ENCODE measurements around the gene OR13C3.
"Not testable (repeated sequence)": the region's sequence is repeated elsewhere in the genome, so short reads cannot be mapped to it uniquely, and the experiment has no call there.

OR13C3 gene

GRCh38 chr9:104536756-104537155 lies at the start of gene OR13C3:
TSS of gene OR13C3 (minus strand) at chr9:104536856. CDS start at chr9:104536723, 133 bp downstream.
- Mint-ChIP-seq H3K36me3 (ENCODE audit: low read depth) (no peaks in the 10 kb centered on the region), H3K27me3 (no peaks in the 10 kb centered on the region), H3K4me3 (no peak within 1 kb of the TSS), H3K4me1 (no peaks in the 10 kb centered on the region), H3K27ac (no peak within 1 kb of the TSS), H3K9me3 (no peaks in the 10 kb centered on the region)
- ATAC-seq (no peak), DNase-seq (no peak)

GRCh38 chr9:104580562-104580961 lies 43.9 kb upstream of the OR13C3 start:
- Mint-ChIP-seq H3K27me3 (no peaks in the 10 kb centered on the region), H3K9me3 (no peaks in the 10 kb centered on the region), H3K4me1 (no peaks in the 10 kb centered on the region), H3K27ac (no peak overlapping the region), H3K36me3 (ENCODE audit: low read depth) (no peaks in the 10 kb centered on the region), H3K4me3 (no peak overlapping the region)
- no peak for ATAC-seq
- DNase-seq, result no peak

- Mint-ChIP-seq H3K36me3 (ENCODE audit: low read depth) (no peaks in the 10 kb centered on the region), H3K27ac (no peak overlapping the region), H3K9me3 (peaks cover 12% of the 10 kb centered on the region), H3K27me3 (no peaks in the 10 kb centered on the region), H3K4me1 (no peaks in the 10 kb centered on the region), H3K4me3 (no peak overlapping the region)
- DNase-seq, result no peak
- no peak for ATAC-seq
Measured at GRCh38 chr9:104577263-104577662, 40.6 kb upstream of the OR13C3 start.

GRCh38 chr9:104575456-104575855 lies 38.8 kb upstream of the OR13C3 start:
- H3K4me3 Mint-ChIP-seq, result no peak overlapping the region
- ATAC-seq, result no peak

GRCh38 chr9:104572612-104573011 lies 36.0 kb upstream of the OR13C3 start:
- no peak overlapping the region for H3K4me3 Mint-ChIP-seq

More at GRCh38 chr9:104575456-104575855, 38.8 kb upstream of the OR13C3 start:
- no peaks in the 10 kb centered on the region for H3K36me3 Mint-ChIP-seq (ENCODE audit: low read depth)
- H3K27ac Mint-ChIP-seq, result no peak overlapping the region
- H3K27me3 Mint-ChIP-seq, result no peaks in the 10 kb centered on the region
- peaks cover 15% of the 10 kb centered on the region for H3K9me3 Mint-ChIP-seq
- H3K4me1 Mint-ChIP-seq, result no peaks in the 10 kb centered on the region
- DNase-seq, result no peak

GRCh38 chr9:104568868-104569267 lies 32.2 kb upstream of the OR13C3 start, which contains the start of gene OR13C8:
TSS of gene OR13C8 (plus strand) at chr9:104569168. CDS start at chr9:104569168, 0 bp downstream.
- Mint-ChIP-seq H3K4me1 (no peaks in the 10 kb centered on the region), H3K27ac (no peak within 1 kb of the TSS), H3K27me3 (no peaks in the 10 kb centered on the region), H3K9me3 (peaks cover 15% of the 10 kb centered on the region), H3K4me3 (no peak within 1 kb of the TSS), H3K36me3 (ENCODE audit: low read depth) (no peaks in the 10 kb centered on the region)
- ATAC-seq (no peak), DNase-seq (no peak)

More at GRCh38 chr9:104572612-104573011, 36.0 kb upstream of the OR13C3 start:
- ATAC-seq (no peak), DNase-seq (no peak)
- no peaks in the 10 kb centered on the region for H3K36me3 Mint-ChIP-seq (ENCODE audit: low read depth)
- H3K9me3 Mint-ChIP-seq, result peaks cover 15% of the 10 kb centered on the region
- no peaks in the 10 kb centered on the region for H3K4me1 Mint-ChIP-seq
- no peak overlapping the region for H3K27ac Mint-ChIP-seq
- no peaks in the 10 kb centered on the region for H3K27me3 Mint-ChIP-seq

- Mint-ChIP-seq H3K4me3 (no peak overlapping the region), H3K9me3 (peaks cover 5% of the 10 kb centered on the region), H3K36me3 (ENCODE audit: low read depth) (no peaks in the 10 kb centered on the region), H3K27ac (no peak overlapping the region), H3K27me3 (no peaks in the 10 kb centered on the region), H3K4me1 (no peaks in the 10 kb centered on the region)
- no peak for DNase-seq
- ATAC-seq, result no peak
Measured at GRCh38 chr9:104564358-104564757, 27.7 kb upstream of the OR13C3 start.

- H3K9me3 Mint-ChIP-seq, result peaks cover 22% of the 10 kb centered on the region
- H3K27ac Mint-ChIP-seq, result no peak overlapping the region
- no peaks in the 10 kb centered on the region for H3K36me3 Mint-ChIP-seq (ENCODE audit: low read depth)
- no peaks in the 10 kb centered on the region for H3K4me1 Mint-ChIP-seq
- DNase-seq, result no peak
- H3K27me3 Mint-ChIP-seq, result no peaks in the 10 kb centered on the region
- ATAC-seq, result no peak
- H3K4me3 Mint-ChIP-seq, result no peak overlapping the region
Measured at GRCh38 chr9:104556830-104557634, 20.4 kb upstream of the OR13C3 start.

- Mint-ChIP-seq H3K9me3 (peaks cover 22% of the 10 kb centered on the region), H3K4me3 (no peak overlapping the region), H3K4me1 (no peaks in the 10 kb centered on the region), H3K27me3 (no peaks in the 10 kb centered on the region), H3K27ac (no peak overlapping the region), H3K36me3 (ENCODE audit: low read depth) (no peaks in the 10 kb centered on the region)
- DNase-seq, result no peak
- no peak for ATAC-seq
Measured at GRCh38 chr9:104555521-104555920, 18.9 kb upstream of the OR13C3 start.

GRCh38 chr9:104553261-104553660 lies 16.6 kb upstream of the OR13C3 start:
- Mint-ChIP-seq H3K27me3 (no peaks in the 10 kb centered on the region), H3K4me1 (no peaks in the 10 kb centered on the region), H3K4me3 (no peak overlapping the region), H3K27ac (no peak overlapping the region), H3K9me3 (peaks cover 11% of the 10 kb centered on the region), H3K36me3 (ENCODE audit: low read depth) (no peaks in the 10 kb centered on the region)
- no peak for ATAC-seq
- DNase-seq, result no peak

- ATAC-seq (no peak), DNase-seq (no peak)
- H3K4me3 Mint-ChIP-seq, result no peak overlapping the region
- no peaks in the 10 kb centered on the region for H3K4me1 Mint-ChIP-seq
- H3K27me3 Mint-ChIP-seq, result no peaks in the 10 kb centered on the region
- H3K27ac Mint-ChIP-seq, result no peak overlapping the region
- H3K9me3 Mint-ChIP-seq, result no peaks in the 10 kb centered on the region
- no peaks in the 10 kb centered on the region for H3K36me3 Mint-ChIP-seq (ENCODE audit: low read depth)
Measured at GRCh38 chr9:104544644-104545043, 8.0 kb upstream of the OR13C3 start.

GRCh38 chr9:104539275-104539674 lies 2.6 kb upstream of the OR13C3 start:
- Mint-ChIP-seq H3K9me3 (no peaks in the 10 kb centered on the region), H3K4me1 (no peaks in the 10 kb centered on the region), H3K36me3 (ENCODE audit: low read depth) (no peaks in the 10 kb centered on the region), H3K4me3 (no peak overlapping the region), H3K27ac (no peak overlapping the region), H3K27me3 (no peaks in the 10 kb centered on the region)
- no peak for ATAC-seq
- no peak for DNase-seq

- DNase-seq (no peak), ATAC-seq (no peak)
- Mint-ChIP-seq H3K27me3 (no peaks in the 10 kb centered on the region), H3K27ac (no peak within 1 kb of the TSS), H3K4me3 (no peak within 1 kb of the TSS), H3K36me3 (ENCODE audit: low read depth) (no peaks in the 10 kb centered on the region), H3K9me3 (no peaks in the 10 kb centered on the region), H3K4me1 (no peaks in the 10 kb centered on the region)
Measured at GRCh38 chr9:104527109-104527508, 9.5 kb downstream of the OR13C3 start, which contains the start of gene OR13C4. TSS of gene OR13C4 (minus strand) at chr9:104527209. CDS start at chr9:104527209, 0 bp downstream.

GRCh38 chr9:104520241-104520640 lies 16.4 kb downstream of the OR13C3 start:
- H3K36me3 Mint-ChIP-seq (ENCODE audit: low read depth); H3K9me3 Mint-ChIP-seq; H3K4me1 Mint-ChIP-seq; H3K27me3 Mint-ChIP-seq; ATAC-seq; DNase-seq; H3K27ac Mint-ChIP-seq; H3K4me3 Mint-ChIP-seq: not testable (repeated sequence)

GRCh38 chr9:104514901-104515300 lies 21.8 kb downstream of the OR13C3 start:
- H3K4me1 Mint-ChIP-seq, result no peaks in the 10 kb centered on the region
- ATAC-seq (no peak), DNase-seq (no peak)
- H3K36me3 Mint-ChIP-seq (ENCODE audit: low read depth), result no peaks in the 10 kb centered on the region
- peaks cover 3% of the 10 kb centered on the region for H3K9me3 Mint-ChIP-seq
- no peak overlapping the region for H3K27ac Mint-ChIP-seq
- H3K4me3 Mint-ChIP-seq, result no peak overlapping the region
- H3K27me3 Mint-ChIP-seq, result peaks cover 1% of the 10 kb centered on the region
